COR-L47 (cell line): Measurements from ENCODE around the gene MROH2A.

ENCODE experiments used
- DNase-seq: peaks from one replicate; lab custom pipeline; 2025; lab: John Stamatoyannopoulos, UW

MROH2A gene

GRCh38 chr2:233761040-233761769 lies 16.9 kb upstream of the MROH2A start:
- DNase-seq, result no peak

- DNase-seq, result no peak
Observed at GRCh38 chr2:233764264-233764663, 13.9 kb upstream of the MROH2A start.

GRCh38 chr2:233764761-233765160 lies 13.4 kb upstream of the MROH2A start:
- DNase-seq, result no peak

- DNase-seq, result no peak
Observed at GRCh38 chr2:233766416-233766815, 11.7 kb upstream of the MROH2A start.

GRCh38 chr2:233768076-233768475 lies 10.1 kb upstream of the MROH2A start:
- DNase-seq, result no peak

- DNase-seq, result no peak
Observed at GRCh38 chr2:233769260-233769659, 8.9 kb upstream of the MROH2A start.

GRCh38 chr2:233772153-233772552 lies 6.0 kb upstream of the MROH2A start:
- DNase-seq, result no peak

- DNase-seq, result no peak
Observed at GRCh38 chr2:233772583-233772982, 5.5 kb upstream of the MROH2A start.

GRCh38 chr2:233773854-233774253 lies 4.3 kb upstream of the MROH2A start:
- no peak for DNase-seq

GRCh38 chr2:233775414-233775813 lies 2.7 kb upstream of the MROH2A start:
- DNase-seq, result no peak

- no peak for DNase-seq
Observed at GRCh38 chr2:233779722-233780121, 1.6 kb downstream of the MROH2A start.

GRCh38 chr2:233780771-233781170 lies 2.6 kb downstream of the MROH2A start:
- DNase-seq, result no peak

GRCh38 chr2:233789554-233789953 lies 11.4 kb downstream of the MROH2A start:
- DNase-seq, result no peak

GRCh38 chr2:233791151-233791882 lies 13.2 kb downstream of the MROH2A start:
- DNase-seq, result no peak

GRCh38 chr2:233791883-233792329 lies 13.8 kb downstream of the MROH2A start:
- no peak for DNase-seq

GRCh38 chr2:233792720-233793119 lies 14.6 kb downstream of the MROH2A start:
- no peak for DNase-seq

GRCh38 chr2:233793465-233794127 lies 15.5 kb downstream of the MROH2A start:
- DNase-seq, result no peak

- no peak for DNase-seq
Observed at GRCh38 chr2:233794128-233794658, 16.1 kb downstream of the MROH2A start.

- DNase-seq, result no peak
Observed at GRCh38 chr2:233795735-233796171, 17.6 kb downstream of the MROH2A start.

GRCh38 chr2:233796254-233796653 lies 18.1 kb downstream of the MROH2A start:
- no peak for DNase-seq

GRCh38 chr2:233798335-233799086 lies 20.4 kb downstream of the MROH2A start:
- no peak for DNase-seq
